ENCODE results near the gene PDGFA.
"Not testable (repeated sequence)": the region's sequence is repeated elsewhere in the genome, so short reads cannot be mapped to it uniquely, and the experiment has no call there.

PDGFA gene

DNA sequence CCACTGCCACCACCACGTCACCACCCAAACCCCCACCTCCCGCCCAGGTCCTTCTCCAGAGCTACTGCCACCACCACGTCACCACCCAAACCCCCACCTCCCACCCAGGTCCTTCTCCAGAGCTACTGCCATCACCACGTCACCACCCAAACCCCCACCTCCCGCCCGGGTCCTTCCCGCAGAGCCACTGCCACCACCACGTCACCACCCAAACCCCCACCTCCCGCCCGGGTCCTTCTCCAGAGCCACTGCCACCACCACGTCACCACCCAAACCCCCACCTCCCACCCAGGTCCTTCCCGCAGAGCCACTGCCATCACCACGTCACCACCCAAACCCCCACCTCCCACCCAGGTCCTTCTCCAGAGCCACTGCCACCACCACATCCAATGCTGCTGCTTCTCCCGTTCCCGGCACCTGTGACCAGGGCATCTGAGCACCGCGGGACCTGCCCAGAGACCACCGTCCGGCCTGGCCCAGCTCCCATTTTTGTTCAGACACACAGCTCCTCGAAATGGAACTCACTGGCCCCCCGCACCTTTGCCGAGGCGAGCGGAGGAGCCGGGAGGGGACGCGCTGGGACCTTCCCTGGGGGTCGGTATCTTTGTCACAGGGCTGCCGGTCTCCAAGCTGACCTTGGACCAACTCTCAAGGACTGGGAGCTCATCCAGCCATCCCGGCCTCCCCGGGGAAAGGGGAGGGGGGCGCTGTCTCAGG lies 32.7 kb upstream of the PDGFA start:
- DNase-seq (ENCODE audit: low spot score): not testable (repeated sequence)

GRCh38 chr7:551615-551970 lies 31.9 kb upstream of the PDGFA start:
- not testable (repeated sequence) for DNase-seq (ENCODE audit: low spot score)

- no peak for DNase-seq (ENCODE audit: low spot score)
These were observed 31.4 kb upstream of the PDGFA start for GRCh38 chr7:550881-551614.

DNA sequence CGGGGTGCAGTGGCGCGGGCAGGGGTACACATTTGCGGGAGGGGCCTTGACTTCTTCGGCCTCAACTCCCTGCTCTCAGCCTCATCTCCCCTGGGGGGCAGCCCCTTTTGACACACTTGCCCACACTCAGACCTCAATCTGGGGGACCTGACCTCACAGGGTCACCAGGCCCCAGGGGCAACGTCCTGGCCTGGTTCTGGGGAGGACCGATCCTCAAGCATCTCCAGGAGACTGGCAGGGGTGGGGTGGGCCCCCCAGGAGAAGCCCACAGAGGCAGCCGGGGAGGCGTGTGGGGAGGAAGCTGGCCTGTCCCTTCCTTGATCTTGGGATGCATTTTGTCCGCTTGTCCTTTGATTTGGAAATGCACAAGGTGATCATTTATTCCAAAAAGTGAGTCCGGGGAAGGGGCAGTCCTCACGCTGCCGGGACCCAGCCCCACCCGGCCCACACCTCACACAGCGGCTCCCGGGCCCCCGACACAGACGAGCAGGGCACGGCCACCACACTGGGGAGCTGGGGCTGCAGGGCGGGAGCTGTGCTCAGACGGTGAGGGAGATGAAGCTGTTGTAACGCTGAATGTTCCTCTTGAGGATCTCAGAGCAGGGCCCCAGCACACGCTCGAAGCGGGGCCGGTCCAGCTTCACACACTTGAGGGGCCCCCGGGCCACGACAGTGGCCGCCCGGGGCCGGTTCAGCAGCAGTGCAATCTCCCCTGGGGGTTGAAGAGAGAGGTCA lies 30.4 kb upstream of the PDGFA start:
- DNase-seq (ENCODE audit: low spot score): no peak

- no peak for DNase-seq (ENCODE audit: low spot score)
These were observed 29.6 kb upstream of the PDGFA start for GRCh38 chr7:549066-549890.

- no peak for DNase-seq (ENCODE audit: low spot score)
These were observed 28.8 kb upstream of the PDGFA start for GRCh38 chr7:548401-548800.

GRCh38 chr7:545470-545869 lies 25.8 kb upstream of the PDGFA start:
- no peak for DNase-seq (ENCODE audit: low spot score)

GRCh38 chr7:544338-545221 lies 24.9 kb upstream of the PDGFA start:
- DNase-seq (ENCODE audit: low spot score): no peak

- DNase-seq (ENCODE audit: low spot score): no peak
These were observed 24.1 kb upstream of the PDGFA start for GRCh38 chr7:543501-544337.

DNA sequence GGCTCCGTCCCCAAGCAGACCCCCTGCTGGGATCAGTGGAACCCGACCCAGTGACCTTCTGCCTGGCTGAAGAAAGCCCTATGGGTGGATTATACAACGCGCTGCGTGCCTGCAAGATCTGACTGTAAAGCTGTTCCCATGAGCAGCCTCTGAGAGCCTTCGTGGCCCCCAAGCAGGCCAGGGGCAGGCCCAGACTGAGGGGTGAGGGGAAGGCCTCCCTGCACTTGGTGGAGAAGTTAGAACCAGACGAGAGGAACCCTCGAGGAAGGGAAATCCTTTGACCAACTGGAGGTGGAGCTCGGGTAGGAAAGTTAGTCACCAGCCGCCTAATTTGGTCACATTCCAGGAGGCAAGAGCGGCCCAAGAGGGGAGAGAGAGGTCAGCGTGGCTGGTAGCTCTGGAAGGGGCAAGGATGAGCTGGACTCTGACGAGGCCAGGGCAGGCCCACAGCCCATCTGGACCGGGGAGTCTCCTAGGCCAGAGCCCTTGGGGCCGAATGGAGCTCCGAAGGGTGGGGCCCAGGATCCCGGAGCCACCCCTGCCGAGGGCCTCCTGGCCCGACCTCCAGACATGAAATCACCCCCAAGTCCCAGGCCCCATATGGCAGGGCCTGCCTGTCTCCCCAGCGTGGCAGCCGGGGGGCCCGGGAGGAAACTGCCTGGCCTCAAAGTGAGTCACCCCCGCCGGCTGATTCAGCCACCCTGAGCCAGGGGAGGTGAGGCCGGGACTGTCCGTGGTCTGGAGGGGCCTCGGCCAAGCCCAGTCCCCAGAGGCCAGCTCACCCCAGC lies 23.3 kb upstream of the PDGFA start:
- no peak for DNase-seq (ENCODE audit: low spot score)

GRCh38 chr7:542131-542712 lies 22.6 kb upstream of the PDGFA start:
- no peak for DNase-seq (ENCODE audit: low spot score)

DNA sequence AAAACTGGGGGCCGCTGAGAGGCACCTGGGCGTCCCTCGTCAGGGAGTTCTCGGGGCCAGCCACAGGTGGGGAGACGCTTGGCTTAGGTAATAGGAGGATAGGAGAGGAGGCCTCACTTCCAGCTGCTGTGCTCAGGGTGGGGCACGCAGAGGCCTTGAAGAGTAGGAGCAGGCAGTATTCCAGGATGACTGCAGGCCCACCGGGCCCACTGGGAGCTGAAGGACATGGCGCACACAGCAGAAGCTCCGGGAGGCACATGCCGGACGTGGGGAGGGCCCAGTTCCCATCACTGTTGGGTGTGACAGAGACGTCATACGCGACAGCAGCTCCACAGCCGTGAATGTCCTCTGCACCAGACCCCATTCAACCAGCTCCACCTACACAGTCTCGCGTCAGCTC lies 22.0 kb upstream of the PDGFA start:
- no peak for DNase-seq (ENCODE audit: low spot score)

DNA sequence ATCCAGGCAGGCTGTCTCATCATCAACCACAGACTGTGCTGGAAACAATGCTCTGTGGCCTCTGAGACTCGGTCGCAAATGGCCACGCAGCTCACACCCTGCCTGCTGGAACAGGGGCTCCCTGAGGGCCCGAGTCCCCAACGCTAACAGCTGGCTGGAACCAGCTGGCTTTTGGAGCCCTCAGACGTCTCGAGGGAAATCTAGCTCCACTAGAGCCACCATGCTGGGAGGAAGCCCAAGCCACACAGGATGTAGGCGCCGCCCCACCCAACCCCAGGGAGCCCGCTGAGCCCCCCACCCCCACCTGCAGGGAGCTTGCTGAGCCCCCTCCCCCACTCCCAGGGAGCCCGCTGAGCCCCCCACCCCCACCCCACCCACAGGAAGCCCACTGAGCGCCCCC lies 21.4 kb upstream of the PDGFA start:
- DNase-seq (ENCODE audit: low spot score): no peak

DNA sequence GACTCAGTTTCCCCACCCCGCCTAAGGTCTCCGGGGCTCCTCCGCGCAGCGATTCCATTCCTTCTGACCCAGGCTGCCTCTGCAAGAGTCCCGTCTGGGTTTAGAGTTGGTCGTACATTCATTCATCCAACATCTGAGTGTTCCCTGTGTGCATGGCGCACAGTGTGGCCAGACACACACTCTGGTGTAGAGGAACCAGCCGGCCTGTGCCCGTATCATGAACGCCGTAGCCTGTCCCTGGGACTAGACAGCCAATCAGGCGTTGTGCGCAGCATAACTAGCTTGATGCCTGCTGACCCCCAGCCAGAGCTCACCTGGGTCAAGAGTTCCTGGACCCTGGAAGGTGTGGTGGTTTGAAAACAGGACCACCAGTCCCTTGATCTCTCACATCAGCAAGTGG lies 20.9 kb upstream of the PDGFA start:
- DNase-seq (ENCODE audit: low spot score): no peak

DNA sequence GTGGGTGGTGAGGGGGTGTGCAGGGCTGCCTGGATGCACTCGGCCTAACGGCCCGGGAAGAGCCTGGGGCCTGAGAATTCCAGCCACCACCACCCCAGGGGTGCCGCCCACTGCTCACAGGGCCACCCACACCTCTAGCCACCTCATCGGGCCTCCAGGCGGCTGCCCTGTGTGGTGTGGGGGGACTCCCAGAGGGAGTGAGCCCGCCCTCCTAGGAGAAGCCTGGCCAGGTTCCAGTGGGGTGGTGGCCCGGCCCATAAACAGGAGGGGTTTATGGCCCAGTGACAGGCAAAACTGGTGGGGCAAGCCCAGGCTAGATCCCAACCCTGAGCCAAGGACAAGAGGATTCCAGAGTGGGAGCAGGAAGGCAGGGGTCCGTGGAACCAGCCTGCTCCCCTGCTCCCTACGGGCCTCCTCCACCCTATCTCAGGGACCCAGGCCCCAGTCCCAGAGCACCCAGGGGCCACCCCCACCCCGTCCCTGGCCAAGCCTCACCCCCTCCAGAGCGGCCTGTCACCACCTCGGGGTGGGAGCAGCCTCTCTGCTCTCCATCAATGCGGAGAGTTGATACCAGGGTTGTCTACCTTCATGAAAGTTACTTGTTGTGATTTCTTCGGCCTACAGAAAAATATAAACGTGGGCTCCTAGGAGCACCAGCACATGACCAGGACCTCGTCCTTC lies 20.2 kb upstream of the PDGFA start:
- peak; percentile 81 for DNase-seq (ENCODE audit: low spot score)

DNA sequence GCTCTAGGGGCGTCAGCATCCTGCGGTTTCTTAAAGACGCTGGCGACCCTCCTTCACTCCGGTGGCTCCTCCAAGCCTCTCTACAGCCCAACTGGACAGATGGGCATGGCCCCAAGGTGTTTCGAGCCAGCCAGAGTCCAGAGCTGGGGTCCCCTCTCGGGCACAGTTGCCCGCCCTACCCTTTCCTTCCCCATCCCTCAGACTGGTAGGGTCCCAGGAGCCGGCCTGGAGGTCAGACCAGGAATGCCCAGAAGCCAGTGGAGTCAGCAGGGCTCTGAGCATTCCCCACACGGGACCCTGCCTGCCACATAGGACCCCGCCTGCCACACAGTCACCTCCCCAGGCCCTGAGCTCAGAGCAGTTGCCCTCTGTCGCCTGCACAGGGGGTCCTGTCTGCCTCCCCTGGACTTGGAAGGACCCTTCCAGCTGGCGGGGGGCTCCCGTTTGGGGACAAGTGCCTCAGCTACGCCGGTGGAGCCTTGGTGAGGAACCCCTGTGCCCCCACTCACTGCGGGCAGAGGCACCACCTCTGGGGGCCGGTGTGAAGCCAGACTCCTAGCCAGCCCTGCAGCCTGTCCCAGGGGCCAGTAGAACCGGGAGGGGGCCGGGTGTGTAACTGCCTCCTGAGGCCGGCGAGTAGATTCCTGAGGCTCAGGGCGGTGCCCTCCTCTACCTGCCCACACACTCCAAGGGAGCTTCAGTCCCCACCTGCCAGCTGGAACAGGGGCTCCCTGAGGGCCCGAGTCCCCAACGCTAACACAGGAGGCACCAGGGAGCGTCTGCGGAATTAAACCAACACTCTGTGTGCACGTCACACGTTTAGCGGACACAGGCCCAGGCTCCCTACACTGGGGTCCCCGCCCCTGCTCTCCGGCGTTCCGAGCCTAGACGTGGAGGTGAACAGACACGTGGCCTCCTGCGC lies 19.4 kb upstream of the PDGFA start:
- DNase-seq (ENCODE audit: low spot score): no peak

DNA sequence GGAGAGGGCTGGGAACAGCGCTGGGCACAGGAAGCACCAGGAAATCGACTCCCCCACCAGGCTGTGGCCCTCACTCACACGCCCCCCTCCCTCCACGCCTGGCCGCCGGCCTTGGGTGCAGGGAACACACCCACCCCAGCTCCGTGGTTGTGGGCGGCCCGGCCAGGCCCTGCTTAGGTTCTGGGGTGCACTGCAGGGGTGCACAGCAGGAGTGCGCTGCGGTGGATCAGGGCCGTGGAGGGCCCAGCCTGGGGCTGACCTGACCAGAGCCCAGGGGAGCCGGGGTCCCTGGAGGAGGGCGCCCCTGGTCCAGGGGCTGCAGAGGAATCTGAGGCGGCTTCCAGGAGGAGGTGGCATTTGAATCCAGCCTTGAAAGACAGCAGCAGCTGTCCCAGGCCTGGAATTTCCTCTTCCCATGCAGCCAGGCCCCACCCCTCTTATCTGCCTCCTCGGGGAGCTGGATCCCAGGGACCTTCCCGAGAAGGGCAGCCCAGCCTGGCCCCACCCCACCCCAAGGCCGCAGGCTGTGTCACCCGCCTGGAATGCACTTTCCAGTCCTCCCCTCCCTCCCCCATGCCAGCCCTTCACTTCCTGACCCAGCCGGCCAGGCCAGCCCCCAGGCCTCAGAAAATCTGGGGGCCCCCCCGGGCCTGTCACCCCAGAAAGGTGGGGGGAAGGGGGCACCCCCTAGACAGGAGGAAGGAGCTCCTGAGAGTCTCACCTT lies 18.4 kb upstream of the PDGFA start:
- peak; percentile 99 for DNase-seq (ENCODE audit: low spot score)

Data from HuH-7 (cell line).